ENCODE data around the gene BCL10.

BCL10 gene

DNA sequence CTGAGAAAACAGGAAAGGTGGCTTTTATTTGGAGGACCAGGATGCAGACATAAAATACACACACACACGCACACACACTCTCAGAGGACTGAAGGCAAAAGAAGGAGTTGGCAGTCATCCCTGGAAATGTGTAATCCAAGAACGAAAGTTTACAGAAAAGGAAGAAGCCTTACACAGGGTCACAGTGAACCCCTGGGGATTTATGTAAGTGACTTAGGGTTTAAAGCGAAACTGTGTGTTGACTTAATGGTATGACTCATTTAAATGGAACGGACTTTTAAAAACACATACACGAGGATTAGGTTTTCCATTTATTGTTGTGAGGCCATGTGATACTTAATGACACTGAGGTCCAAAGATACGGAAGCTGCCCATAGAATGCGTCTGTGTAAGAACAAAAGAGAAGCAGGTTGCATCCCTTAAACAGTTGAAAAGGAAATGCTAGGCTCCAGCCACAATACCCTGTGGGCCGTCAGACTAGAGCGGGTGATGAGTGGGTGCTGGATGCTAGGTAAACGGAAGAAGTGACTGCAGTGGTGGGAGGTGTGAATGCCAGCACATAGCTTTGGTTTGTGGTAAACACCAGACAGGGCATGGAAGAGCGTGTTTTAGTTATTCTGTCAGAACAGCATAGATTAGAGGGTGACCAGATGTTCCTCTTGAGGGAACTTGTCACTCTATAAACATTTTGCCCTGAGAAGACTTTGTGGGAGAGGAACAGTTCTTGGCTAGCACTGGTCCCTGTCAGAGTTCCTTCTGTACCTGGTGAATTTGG, 21.6 kb upstream of the BCL10 start:
- DNase-seq = peak; percentile 93

DNA sequence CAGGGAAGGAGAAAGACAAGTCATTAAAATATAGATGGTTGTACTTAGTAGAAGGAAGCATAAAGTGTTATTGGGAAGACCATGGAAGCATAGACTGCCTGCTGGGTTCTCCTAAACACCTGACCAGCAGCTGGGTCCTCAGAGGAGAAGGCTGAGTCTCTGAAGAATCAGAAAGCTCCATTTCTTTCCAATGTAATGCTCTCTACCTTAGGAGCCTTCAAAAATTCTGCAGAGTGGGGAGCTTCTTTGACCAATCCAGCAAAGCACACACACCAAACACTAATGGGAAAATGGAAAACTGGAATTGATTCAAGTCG, 21.1 kb upstream of the BCL10 start:
- no peak for DNase-seq

DNA sequence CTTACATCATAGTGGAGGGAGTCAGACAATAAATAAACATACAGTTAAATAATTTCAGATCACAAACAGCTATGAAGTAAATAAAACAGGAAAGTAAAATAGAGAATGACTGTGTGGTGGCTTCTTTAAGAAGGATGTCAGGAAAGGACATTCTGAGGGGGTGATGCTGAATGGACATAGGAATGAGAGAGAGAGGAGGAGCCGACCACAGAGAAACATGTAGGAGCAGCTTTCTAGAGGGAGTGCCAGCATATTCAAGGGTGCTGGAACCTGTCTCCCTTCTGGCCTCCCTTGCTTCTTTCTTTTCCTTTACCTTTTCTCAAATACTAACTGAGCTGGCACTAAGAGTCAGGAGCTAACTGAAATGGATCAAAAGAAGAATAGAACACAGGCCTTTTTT, 20.5 kb upstream of the BCL10 start:
- DNase-seq = no peak

DNA sequence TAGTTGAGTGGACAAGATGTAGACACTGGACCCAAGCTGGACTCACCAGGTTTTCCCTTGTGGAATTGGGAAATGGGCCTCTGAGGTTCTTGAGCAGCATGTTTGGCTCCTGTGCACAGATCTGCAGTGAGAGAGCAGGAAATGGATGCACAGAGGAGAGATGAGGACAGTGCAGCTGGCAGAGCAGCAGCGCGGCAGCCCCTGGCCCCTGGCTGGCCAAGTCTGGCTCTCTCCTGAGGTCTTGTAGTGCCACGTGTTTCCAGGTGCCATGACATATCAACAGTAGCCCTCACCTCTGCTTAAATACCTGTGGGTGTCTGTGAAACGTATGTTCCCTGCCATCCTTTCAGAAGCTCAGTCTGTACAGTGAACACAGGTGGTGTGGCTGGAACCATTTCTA, 19.2 kb upstream of the BCL10 start:
- no peak for DNase-seq

DNA sequence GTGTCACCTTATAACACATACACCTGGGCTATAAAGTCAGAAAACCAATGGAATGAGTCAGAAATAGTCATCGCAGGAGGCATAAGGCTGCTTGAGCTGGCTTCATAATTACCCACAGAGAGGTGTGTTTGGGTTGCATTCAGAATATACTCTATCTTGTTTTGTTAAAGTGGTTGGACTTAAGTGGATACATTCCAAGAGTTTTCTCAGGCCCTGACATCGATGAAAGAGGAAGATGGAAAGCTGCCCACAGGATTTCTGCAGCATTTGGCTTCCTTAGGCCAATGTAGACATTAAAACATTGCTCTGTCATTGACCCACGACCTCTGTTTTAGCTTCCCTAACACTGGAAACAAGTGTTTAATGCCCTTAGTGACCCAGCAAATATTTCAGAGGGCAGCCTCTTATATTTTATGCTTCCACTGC, 18.6 kb upstream of the BCL10 start:
- no peak for DNase-seq

DNA sequence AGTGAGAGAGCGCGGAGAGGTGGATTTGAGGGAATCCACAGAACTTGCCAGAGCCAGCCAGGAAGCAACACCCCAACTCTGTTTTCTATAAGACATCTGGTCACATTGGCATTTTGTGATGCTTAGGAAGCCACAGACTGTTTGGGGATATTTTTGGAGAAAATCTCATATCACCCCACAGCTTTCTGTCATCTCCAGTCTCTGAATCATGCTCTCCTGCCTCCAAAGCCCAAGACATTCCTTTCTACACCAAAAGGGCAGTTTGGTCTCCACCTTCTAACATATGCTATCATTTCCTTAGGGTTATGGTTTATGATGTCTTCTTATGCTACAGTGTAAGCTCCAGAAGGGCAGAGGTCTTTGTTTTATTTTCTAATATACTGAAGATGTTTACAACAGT, 14.4 kb upstream of the BCL10 start:
- DNase-seq = no peak

DNA sequence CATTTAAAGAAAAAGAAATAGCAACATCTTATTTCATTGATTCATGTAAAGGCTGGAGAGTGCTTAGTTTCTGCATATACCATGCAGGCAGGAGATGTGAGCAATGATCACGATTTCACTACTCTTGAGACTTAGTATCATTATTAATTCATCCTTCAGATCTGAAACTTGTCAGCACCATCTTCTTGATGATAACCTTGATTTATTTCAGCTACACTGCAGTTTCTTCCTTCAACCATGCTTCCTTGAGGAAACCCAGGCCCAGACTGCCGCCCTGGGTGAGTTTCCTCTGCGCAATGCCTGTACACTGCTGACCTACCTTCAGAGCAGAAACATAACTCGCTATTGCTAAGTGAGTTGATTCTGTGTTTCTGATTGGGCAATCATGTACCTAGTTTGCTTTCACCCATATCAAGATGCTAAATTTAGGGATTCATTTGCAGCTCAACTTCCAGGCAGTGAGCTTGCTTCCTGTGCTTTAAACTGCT, 13.5 kb upstream of the BCL10 start:
- no peak for DNase-seq

DNA sequence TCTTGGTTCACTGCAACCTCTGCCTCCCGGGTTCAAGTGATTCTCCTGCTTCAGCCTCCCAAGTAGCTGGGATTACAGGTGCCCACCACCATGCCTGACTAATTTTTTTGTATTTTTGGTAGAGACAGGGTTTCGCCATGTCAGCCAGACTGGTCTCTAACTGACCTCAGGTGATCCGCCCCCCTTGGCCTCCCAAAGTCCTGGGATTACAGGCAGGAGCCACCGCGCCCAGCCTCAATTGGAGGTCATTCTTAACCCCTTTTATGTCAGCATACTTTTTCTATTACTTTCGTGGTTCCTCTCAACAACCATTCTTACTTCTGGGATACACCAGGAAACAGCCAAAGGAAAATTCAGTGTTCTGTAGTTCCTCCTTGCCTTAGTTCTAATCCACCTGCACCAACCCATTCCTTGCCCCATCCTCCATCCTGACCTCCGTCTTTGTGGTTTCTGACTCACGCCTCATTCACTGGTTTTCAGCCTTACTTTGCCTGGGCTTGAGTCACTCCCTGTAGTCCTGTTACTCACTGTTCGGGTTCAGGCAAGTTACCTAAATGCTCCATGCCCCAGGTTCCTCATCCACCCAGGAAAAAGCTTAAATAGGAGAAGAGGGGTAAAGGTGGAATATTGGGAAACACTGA, 12.9 kb upstream of the BCL10 start:
- DNase-seq = no peak

DNA sequence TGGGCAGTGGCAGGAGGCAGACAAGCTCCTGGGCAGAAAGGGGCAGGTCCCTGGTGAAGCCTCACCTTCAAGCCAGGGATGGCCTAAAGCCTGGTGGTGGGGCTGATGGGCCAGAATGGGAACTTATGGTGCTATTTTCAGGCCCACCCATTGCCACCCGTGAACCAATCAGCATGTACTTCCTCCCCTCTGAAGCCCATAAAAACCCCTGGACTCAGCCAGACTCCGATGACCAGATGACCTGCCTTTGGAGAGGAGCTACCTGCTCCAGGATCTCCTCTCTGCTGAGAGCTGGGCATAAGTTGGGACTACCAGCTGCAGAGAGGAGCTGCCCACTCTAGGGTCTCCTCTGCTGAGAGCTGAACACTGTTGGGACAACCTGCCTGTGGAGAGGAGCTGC, 7.8 kb upstream of the BCL10 start:
- no peak for DNase-seq

DNA sequence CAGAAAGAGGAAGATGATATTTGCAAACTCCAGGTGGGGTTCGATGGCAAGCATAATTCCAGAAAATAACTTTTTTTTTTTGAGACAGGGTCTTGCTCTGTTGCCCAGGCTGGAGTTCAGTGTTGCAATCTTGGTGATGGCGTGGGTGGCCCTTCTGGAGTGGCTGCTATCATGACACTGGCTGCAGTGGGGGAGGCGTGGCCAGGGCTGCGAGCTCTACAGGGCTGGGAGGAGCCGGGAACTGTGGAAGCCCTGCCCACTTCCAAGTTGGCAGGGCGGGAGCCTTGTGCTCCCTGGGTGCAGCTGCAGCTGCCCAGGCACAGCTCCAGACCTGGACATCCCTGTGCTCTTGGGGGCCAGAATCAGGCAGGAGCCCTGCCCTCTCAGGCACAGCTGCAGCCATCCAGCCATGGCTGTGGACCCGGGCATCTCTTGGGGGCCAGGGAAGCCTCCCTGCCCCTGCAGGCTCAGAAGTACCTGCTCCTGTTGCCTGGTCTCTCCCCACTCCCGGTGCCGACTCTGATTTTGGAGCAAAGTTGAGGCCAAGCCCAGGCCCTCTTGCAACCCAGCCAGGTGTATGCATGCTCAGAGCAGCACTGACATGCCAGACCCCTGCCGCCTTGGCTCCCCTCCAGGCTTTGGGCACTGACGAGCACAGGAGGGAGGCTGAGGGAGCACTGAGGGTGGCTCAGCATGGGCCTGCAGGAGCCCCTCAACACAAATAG, 7.2 kb upstream of the BCL10 start:
- DNase-seq = peak; percentile 41

DNA sequence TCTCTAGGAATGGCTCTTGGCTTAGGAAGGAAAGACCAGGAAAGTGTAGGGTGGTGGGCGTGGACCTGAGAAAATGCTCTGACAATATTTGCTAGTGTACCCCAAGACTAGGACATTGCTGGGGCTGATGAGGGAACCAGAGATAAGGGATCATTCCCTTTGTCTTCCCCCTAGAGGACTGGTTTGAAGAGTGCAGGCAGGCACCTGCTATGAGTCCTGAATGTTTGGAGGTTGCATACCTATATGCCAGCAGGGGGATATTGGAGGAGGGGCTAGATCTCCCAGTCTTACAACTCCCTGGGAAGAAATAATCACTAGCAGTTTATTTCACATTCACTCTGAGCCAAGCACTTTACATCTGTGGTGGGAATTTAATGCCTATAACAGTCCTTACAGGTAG, 6.0 kb upstream of the BCL10 start:
- no peak for DNase-seq

DNA sequence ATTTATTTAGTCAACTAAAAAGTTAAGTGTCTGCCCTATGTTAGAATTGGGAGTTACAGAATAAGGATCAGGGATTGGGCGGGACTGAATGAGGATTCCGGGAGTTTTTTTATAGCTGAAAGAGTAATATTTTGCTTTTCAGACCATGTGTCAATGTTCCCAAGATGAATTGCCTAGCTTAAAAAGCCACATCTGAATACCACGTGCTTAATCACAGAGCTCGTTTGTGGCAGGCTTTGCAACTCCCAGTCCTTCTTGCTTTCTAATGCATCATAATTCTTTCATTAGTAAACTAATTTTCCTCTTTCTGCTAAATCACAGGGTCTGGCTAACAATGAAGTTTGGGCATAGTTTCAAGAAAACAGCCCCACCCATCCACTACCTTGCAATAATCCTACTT, 4.2 kb upstream of the BCL10 start:
- DNase-seq = no peak

DNA sequence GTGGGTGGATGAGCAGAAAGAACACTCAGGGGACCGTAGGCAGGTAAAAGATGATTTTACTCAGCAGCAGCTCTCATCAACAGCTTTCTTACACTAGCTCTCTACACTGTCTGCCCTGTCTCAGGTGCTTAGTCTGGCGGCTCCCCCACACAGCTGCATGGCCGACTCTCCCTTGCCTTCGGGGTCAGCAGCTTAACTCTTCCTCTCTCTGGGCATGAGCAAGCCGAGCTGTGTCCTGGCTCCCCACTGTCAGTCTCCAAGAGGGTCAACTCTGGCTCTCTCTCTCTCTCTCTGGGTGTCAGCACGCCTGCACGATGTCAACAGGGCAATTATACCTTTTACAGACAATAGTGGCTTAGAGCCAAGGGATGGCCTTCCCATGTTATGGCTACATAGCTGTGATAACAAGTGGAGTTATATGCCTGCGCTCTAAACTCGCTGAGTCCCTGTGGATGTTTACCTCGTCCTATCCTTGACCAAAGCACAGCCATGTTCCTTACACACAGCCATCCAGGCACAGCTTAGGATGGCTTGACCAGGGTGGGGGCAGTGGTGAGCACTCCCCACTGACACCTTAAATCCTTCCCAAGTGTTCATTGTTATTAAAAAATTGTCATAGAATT, 3.1 kb upstream of the BCL10 start:
- no peak for DNase-seq

DNA sequence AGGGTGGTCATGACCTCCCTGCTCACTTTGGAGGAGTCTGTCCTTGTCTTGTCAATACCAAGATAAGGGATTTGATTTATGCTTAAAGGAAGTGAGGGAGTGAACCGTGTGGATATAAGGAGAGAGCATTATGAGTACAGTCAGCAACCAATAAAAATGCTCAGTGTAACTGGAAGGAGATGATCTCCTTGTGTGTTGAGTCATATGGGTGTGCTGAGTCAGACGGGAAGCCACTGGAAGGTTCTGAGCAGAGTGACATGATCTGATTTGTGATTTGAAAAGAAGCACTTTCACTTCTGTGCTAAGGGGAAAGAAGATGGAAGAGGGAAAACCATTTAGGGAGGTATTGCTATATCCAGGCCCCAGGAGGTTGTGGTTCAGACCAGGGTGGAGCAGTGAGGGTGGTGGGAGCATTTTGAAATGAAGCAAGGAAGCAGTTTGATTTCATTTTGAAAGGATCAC, 2.5 kb upstream of the BCL10 start:
- no peak for DNase-seq

DNA sequence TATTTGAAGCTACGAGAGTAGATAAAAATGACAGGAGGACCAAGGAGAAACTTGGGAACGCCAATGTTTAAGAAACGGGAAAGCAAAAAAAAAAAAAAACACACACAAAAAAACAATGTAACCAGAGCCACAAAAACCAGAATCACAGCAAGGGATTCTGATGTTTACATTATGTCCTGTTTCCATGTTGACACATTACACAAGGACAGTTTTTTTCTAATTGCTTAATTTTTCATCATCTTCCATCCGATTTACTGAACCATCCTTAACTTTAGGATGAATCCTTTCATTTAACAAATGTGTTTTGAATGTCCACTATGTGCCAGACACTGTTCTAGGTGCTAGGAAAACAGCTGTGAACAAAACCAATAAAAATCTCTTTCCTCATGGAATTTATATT, 1.4 kb upstream of the BCL10 start:
- no peak for DNase-seq

DNA sequence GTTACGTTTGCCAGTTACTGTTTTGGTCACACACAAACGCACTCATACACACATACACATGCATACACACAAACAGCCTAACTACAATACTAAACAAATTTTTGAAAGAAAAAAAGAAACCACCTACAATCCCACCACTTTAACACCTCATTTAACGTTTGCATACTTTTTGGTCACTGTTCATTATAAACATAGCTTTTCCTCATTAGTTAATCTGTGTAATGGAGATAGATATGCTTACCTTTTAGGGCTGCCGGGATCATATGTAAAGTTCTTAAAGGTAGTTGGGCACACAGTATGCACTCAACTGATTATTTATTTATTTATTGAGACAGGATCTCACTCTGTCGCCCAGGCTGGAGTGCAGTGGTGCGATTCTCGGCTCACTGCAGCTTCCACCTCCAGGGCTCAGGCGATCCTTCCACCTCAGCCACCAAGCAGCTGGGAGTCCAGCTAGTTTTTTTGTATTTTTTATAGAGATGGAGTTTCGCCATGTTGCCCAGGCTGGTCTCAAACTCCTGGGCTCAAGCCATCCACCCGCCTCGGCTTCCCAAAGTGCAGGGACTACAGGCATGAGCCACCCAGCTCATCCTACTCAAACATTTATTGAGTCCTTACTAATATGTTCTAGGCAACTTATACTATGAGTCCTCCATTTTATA, 677 bp upstream of the BCL10 start:
- no peak for DNase-seq

DNA sequence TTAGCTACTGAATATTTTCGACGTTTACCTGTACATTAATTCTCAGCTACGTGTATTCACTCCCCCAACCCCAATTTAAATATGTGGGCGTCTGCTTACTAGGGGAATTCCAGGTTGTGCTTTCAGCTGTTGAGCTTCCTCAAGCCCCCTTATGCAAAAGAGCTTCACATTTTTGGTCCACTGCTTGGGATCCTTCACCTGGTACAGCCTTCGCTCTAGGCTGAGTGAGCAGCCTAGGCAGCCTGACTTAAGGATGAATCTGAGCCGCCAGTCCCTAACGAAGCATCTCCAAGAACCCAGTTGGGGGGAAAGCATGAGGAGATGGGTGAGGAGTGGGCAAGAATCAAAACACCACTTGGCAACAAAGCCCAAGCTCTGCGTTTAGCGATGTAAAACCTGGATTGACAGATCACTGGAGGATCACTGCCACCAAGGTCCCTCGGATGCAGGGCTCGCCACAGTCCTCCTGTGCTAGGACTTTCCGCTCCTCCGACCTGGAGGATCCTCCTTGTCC, 674 bp downstream of the BCL10 start:
- DNase-seq = no peak

DNA sequence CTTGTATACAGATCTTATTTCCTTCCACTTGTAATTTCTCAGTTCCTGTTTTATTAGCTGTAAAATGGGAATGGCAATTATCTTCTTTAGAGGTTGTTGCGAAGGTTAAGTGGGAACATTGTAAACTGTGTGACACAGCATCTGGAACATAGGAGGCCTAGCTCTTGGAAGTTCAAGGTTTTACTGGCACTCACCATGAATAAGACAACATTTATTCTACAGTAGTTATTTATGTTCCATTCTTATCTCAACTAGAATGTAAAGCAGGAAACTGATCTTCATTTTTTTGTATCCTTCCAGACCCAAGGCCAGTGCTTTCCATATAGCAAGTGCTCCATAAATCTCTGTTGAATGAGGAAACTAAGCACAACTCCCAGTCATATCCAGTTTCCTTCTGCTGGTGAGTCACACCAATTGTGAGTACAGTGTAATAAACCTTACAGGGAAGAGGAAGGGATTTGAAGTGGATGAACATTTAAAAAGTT, 1.4 kb downstream of the BCL10 start:
- peak; percentile 62 for DNase-seq

DNA sequence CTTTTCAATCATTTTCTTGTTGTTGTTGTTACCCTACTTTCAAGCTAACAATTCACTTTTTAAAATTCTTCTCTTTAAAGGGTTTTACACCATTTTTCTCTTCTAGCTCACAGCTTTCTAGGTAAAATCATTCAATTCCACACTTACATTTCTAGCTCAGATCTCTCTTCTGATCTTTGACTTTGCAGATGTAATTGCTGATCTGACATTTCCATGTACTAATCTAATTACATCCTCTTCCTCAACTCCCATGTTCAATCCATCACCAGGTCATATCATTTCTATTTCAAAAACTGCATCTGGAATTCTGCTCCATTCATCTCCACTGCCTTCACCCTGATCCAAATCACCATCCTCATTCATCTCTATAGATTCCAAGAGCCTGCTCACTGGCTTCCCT, 3.0 kb downstream of the BCL10 start:
- DNase-seq = no peak

DNA sequence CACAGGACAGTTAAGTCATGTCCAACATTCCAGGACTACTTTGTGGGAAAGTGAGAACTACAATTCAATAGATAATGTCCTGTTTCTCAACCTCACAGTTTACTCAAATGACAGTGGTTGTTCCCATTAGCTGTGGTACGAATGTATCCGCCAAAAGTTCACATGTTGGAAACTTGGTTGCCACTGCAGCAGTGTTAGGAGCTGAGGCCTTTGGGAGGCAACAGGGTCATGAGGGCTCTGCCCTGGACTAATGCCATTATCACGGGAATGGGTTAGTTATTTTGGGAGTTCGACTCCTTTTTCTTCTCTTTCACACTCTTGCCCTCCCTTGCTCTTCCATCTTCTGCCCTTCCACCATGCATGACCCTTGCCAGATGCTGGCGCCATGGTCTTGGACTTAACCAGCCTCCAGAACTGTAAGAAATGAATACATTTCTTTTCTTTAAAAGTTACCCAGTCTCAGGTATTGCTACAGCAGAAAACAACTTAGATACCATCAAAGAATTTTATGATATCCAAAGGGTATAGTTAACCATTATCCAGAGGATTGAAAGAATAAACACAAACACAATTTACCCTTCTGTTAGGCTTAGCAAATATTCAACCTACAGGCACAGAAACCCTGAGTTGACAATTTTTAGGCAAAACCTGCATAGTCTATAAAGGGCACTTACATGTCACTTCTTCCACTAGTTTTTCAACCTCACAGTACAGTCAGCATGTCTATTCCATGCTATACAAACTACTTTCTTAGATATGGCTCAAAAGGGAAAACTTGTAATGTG, 7.4 kb downstream of the BCL10 start:
- no peak for DNase-seq

DNA sequence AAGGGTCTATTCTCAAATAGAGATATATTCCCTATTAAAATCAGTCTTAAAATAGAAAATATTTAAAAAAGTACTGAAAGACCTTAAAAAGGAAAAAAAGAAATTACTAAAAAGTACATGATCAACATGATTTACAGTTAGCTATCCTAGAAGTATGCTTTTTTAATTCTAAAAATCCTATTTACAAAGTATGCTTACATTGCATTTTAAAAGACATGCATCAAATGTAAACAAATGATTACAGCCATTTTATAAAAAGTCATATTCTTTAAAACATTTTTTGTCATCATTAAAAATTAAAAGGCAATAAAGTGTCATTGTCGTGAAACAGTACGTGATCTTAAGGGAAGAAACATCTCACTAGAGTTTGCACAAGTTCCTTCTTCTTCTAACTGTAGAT, 9.1 kb downstream of the BCL10 start:
- DNase-seq = no peak

DNA sequence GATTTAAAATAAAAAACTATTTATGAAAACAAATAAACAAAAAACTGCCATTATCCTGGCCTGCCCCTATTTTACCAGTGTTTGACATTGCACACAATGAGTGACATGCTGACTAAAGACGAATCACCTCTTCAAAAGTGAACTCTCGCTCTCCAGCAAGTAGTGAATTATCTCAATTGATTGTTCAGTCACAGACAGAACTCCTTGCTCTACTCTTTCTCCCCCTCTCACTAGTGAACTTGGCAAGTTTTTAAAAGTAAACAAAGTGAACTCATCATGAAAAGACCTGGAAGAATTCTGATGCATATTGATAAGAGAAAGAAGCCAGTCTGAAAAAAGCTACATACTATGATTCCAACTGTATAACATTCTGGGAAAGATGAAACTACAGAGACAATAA, 12.3 kb downstream of the BCL10 start:
- no peak for DNase-seq
